DMS153 (cell line): ENCODE data around the gene IRF2BP1.

Experiments used
- DNase-seq: peaks from one replicate; lab custom pipeline; 2025; lab: John Stamatoyannopoulos, UW

The IRF2BP1 gene

GRCh38 chr19:45862564-45863334, 23.2 kb downstream of the IRF2BP1 start, which contains the start of gene SYMPK:
SYMPK (minus strand) TSS chr19:45863147; CDS start chr19:45854495, 8,652 bp downstream.
- DNase-seq, result peak; percentile 97

- no peak for DNase-seq
Measured at GRCh38 chr19:45862271-45862563, 23.7 kb downstream of the IRF2BP1 start.

GRCh38 chr19:45860359-45861259, 25.3 kb downstream of the IRF2BP1 start:
- no peak for DNase-seq

GRCh38 chr19:45854167-45854778, 31.7 kb downstream of the IRF2BP1 start:
- DNase-seq, result no peak

- no peak for DNase-seq
Measured at GRCh38 chr19:45852983-45853382, 33.0 kb downstream of the IRF2BP1 start.

GRCh38 chr19:45852145-45852750, 33.7 kb downstream of the IRF2BP1 start:
- DNase-seq, result no peak

GRCh38 chr19:45848922-45849321, 37.0 kb downstream of the IRF2BP1 start:
- no peak for DNase-seq

- no peak for DNase-seq
Measured at GRCh38 chr19:45847663-45848062, 38.3 kb downstream of the IRF2BP1 start.

GRCh38 chr19:45842198-45842597, 43.7 kb downstream of the IRF2BP1 start:
- no peak for DNase-seq

- no peak for DNase-seq
Measured at GRCh38 chr19:45834970-45835369, 51.0 kb downstream of the IRF2BP1 start.
